DMS 273 (cell line): ENCODE results near the gene GNAL.
"Not testable (repeated sequence)": the region's sequence is repeated elsewhere in the genome, so short reads cannot be mapped to it uniquely, and the experiment has no call there.

ENCODE experiments used
- DNase-seq: peaks from one replicate; lab custom pipeline; 2025; ENCODE audit not compliant: unreplicated experiment; lab: John Stamatoyannopoulos, UW

Gene GNAL

GRCh38 chr18:11688972-11689668 lies at the start of gene GNAL:
GNAL (plus strand) TSS chr18:11689264; CDS start chr18:11689564, 300 bp downstream.
- peak; percentile 96 for DNase-seq

- DNase-seq, result not testable (repeated sequence)
These were observed 41.8 kb upstream of the GNAL start for GRCh38 chr18:11647310-11647709.

DNA sequence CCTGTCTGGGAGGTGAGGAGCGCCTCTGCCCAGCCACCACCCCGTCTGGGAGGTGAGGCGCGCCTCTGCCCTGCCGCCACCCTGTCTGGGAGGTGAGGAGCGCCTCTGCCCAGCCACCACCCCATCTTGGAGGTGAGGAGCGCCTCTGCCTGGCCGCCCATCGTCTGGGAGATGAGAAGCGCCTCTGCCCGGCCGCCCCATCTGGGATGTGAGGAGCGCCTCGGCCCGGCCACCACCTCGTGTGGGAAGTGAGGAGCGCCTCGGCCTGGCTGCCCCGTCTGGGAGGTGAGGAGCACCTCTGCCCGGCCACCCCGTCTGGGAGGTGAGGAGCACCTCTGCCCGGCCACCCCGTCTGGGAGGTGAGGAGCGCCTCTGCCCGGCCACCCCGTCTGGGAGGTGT lies 41.3 kb upstream of the GNAL start:
- DNase-seq, result not testable (repeated sequence)

- DNase-seq, result no peak
These were observed 39.2 kb upstream of the GNAL start for GRCh38 chr18:11649839-11650238.

GRCh38 chr18:11651899-11652298 lies 37.2 kb upstream of the GNAL start:
- no peak for DNase-seq

DNA sequence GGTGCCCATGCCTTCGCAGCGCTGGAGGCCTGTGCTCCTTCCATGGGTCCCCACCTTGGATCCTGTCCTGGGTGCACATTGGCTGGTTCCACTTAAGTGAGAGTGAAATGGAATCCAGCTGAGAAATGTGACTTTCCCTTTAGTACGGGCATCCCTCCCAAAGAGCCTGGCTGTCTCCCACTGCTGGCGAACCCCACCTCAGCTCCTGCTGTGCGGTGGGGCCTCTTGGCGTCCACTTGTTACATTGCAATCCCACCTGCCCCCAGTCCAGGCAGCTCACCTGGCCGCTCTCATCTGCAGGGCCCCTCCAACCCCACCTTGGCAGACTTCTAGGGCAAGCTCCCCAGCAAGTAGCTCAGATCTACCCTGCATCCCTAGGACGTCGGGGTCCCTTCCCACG lies 35.5 kb upstream of the GNAL start:
- DNase-seq, result no peak

- DNase-seq, result peak; percentile 87
These were observed 34.1 kb upstream of the GNAL start for GRCh38 chr18:11654736-11655605.

DNA sequence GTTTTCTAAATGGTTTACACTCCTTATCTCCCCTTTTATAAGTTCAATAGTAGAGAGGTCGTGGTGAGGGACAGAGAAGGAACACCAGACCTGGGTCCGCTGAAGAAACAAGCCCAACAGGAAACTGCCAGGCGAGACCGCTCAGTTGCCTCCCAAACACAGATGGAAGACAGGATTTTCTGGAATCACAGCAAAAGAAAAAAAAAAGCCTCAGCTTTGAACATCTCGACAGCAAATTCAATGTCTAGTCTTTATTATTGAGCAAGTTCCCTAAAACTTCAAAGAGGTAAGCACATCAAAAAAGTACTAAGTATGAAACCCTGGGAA lies 33.5 kb upstream of the GNAL start:
- DNase-seq, result no peak

DNA sequence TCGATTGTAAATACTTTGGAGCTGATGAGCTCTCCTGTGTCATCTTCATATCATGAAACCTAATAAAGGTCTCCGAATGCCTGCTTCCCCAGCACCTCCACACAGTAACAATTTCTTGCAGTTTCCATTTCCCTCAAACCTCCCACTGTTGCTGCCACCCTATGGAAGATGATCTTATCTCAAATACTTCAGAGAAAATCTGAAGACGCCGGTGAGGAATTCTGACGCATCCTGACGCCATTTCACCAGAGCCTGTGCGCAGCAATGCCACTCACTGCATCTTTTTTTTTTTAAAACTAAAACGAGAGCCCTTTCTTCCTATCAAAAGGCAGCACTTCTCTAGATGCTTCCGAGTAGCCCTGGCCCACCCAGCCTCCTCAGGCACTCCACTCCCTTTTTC lies 31.9 kb upstream of the GNAL start:
- no peak for DNase-seq

- DNase-seq, result no peak
These were observed 31.5 kb upstream of the GNAL start for GRCh38 chr18:11657554-11657953.

DNA sequence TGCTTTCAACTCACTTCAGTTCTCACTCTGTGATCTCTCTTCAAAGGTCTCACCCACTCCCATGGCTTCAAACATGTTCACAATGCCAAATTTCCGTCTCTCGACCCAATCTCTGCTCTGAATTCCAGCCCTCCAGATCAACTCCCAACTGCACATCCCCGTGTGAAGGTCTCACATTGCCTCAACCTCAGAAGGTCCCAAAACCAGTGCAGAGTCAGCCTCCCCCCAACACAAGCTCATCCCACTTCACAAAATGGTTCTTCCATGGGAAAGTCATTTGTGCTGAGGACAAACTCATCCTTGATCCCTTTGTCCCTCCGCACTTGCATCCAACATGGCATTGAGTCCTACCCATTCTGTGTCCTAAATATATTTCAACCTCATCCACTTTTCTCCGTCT lies 31.0 kb upstream of the GNAL start:
- no peak for DNase-seq

DNA sequence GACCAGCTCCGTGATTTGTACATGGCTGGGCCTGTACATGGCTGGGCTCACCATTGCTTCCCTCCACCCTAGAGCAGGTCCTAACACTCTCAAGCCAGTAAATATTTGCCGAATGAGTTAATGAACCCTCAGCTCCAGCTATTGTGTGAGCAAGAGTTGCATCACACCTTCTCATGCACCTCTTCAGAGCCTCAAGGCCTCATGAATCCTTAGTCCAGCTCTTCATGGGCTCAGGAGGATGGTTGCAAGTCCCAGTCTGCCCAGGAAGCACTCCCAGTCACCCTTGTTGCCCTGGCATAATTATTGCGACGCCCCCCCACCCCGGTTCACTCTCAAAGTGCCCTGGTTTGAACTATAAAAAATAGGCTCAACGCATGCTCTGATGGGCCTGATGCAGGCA lies 30.1 kb upstream of the GNAL start:
- DNase-seq, result no peak

DNA sequence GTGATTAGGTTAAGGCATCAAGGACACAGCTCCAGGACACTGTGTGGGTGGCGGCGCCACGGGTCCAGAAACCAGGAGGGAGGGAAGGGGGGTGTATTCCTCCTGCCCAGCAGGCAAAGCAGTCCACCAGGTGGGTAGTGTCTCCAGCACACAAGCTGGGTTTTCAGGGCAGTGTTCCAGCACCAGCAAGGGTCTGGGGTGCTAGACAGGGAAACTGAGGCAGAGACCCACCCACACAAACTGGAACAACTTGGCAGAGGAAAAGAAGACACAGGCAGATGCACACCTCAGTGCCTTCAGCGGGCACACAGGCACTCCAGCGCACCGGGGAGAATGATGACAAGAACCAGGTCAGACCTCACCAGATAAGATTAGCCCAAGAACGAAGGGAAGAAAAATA lies 28.4 kb upstream of the GNAL start:
- no peak for DNase-seq

DNA sequence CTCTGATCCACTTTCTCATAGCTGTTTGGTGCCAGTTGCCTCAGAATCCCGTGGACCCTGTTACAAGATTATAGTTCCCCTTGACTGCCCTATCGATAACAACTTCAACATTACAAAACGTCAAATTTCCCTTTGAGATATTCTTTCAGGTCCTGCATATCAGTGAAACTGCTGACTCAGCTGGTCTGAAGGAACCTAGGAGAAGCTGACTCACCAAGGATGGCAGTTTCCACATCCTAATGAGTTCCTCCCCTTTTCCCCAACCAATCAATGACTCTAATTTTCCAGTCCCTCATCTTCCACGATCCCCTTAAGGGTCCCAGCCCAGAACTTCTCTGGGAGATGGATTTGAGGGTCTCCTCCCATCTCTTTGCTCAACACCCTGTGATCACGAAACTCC lies 27.6 kb upstream of the GNAL start:
- DNase-seq, result no peak

DNA sequence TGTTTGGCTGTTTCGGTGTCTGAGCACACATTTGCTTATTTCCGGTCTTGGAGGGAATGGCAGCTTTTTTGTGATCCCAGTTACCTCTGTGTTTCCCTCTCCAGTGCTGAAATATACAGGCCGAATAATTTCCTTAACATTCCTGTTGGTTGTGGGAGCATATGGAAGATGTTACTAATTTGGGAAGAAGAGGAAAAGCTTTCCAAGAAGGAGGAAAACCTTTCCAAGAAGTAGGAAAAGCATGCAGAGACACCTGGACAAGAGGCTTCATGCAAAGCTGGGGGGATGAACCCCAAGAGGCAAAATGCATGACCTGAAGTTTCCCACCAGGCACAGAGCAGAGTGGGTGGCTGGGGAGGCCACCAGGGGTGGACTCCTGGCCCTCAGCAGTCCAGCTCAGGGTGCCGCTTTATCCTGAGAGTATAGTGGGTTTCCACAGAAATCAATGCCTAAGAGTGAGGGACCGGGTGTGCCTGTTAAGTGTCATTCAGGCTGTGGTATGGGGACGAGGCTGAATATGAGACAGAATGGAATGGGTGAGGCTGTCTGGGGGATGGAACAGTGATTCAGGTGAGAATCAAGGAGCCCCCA lies 25.5 kb upstream of the GNAL start:
- DNase-seq, result no peak

GRCh38 chr18:11664286-11664685 lies 24.8 kb upstream of the GNAL start:
- DNase-seq, result no peak

DNA sequence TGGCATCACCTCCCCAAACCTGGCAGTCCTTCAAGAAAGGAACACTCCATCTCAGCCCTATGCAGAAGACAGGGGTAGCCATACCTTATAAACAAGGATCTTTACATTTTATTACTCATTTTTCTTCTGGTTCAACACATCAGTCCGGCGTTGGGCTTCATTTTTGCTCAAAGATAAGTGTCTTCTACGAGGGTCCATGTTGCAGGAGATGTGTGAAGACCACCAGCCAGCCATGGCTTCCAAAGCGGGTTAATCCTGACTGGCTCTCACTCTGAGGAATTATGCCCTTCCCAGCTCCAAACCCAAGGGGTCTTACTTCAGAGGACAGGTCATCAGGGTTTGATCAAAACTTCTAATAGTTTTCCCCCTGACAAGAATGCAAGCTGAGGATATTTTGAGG lies 23.9 kb upstream of the GNAL start:
- DNase-seq, result no peak

DNA sequence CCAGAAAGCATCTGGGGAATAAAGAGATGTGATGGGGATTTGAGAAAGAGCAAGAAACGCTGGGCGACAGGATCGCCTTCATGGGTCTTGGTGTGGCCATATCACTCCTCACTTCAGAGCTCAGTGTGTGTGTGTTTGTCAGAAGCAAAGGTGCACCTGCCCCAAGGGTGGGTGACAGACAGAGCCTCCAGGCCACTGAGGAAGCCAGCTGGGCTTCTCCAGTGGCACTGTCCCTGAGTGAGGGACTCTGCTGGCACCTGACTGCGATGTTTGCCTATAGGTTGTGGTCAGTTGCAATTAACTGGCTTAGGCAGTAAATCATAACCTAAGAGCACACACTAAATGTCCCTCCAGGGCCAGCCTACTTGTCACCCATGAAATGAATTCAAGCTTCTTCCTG lies 23.5 kb upstream of the GNAL start:
- DNase-seq, result no peak

DNA sequence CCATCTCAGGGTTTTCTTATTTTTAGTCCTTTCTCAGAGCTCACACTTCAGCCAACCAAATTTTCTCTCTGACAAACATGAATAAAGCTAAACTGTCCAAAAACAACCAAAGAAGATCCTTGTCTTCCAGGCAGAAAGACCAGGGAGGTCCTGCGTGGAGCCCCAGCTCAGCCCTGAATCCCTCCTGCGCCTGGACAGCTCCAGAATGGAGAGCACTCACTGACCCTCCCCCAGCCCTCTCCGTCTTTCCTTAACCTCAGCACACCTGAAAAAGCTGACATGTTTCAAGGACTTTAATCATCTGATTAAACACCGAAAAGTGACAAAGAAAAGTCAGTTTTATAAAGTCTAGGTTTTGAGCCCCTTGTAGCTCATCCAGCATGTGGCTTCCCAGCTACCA lies 22.9 kb upstream of the GNAL start:
- no peak for DNase-seq

DNA sequence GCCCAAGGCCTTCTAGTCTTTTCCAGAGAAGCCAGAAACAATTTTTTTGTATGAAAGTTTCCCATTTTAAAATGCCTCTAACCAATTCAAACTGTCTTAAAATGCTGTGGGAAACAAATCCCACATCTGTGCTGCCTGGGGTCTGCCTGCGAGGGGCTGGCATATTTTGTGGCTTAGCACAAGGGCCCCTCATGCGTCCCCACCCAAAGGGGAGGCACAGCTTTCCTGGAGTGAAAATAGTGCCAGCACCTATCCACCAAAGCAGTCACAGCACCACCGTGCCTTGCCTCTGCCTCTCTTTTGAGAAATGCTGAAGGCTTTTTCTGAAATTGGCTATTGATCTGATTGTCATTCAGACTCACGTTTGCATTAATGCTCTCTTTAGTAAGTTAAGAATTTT lies 22.2 kb upstream of the GNAL start:
- DNase-seq, result no peak

DNA sequence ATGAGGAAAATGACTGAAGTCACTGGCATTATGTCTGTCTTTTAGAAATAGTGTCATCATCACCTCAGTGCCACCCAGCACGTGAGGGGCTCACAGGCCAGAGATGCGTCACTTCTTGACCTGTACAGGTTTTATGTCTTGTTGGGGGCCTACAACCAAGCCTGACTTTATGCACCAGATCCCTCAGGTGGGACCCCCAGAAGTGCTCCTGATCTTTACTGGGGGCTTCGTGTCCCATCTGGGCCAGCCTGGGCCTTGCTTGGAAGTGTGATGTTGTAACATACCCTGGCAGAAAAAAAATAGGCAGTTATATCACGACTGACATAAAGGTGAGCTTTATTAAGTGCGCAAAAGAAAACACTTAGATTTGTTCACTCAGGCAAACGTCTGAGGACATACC lies 21.5 kb upstream of the GNAL start:
- DNase-seq, result no peak

DNA sequence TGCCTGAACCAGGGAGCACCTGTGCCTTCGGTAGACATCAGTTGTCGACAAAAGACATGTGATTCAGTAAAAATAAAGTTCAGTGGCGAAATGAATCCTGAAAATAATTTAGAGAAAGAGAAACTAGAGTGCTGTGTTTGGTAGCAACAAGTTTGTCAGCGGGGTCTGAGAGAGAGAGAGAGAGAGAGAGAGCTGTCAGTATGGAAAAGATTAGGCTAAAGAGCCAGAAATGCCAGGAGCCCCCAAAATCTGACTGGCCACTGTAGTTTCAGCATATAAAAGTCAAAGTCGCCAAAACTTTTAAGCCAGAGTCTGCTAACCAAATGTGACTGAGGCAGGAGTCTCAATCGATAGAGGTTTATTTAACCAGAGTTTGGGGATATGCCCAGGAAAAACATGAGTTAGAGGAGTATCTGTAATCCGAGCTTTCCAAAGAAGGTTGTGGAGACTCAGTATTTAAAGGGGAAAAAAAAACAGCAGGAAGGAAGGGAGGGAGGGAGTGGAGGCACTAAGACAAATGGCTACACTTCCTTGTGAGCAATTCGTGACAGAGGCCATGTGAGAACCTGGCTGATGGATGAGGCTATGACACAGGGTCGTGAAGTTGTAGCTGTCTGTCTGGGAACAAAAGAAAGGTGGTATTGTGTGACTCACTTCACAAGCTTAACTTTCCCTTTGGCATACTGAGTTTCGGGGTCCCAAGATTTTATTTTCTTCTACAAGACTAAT lies 20.5 kb upstream of the GNAL start:
- peak; percentile 41 for DNase-seq
